Mesenchymal stem cell (in vitro differentiated cells and primary cell): Measurements from ENCODE around the gene ADGRE3.

ENCODE experiments used
- DNase-seq: peaks from one replicate; pipeline ENCODE4 v3.0.0-alpha.2; 2013
- H2AFZ ChIP-seq: one replicate; pipeline ENCODE4 v1.6.1; 2013; ENCODE audit warnings: low read depth, mild to moderate bottlenecking, control low read depth, inconsistent platforms, low read length, moderate library complexity
- H2AK5ac ChIP-seq: 2 replicates; pipeline ENCODE4 v1.6.1; 2013; ENCODE audit warnings: low read length, moderate library complexity, mild to moderate bottlenecking, inconsistent platforms; ENCODE audit not compliant: severe bottlenecking
- H2BK120ac ChIP-seq: one replicate; pipeline ENCODE4 v1.6.1; 2013; ENCODE audit warnings: low read depth, mild to moderate bottlenecking, inconsistent platforms, low read length, moderate library complexity
- H2BK12ac ChIP-seq, 2 experiments: one replicate each; pipeline ENCODE4 v1.6.1; 2013; ENCODE audit warnings: inconsistent platforms in 2 of 2, low read length in 2 of 2, mild to moderate bottlenecking in 2 of 2, moderate library complexity in 2 of 2, control low read depth in 1 of 2
- H2BK15ac ChIP-seq: one replicate; pipeline ENCODE4 v1.6.1; 2013; ENCODE audit warnings: mild to moderate bottlenecking, low read depth, inconsistent platforms; ENCODE audit not compliant: poor library complexity, severe bottlenecking
- H2BK5ac ChIP-seq: 2 replicates; pipeline ENCODE4 v1.6.1; 2013; ENCODE audit warnings: low read depth, mild to moderate bottlenecking, low read length, control low read depth, inconsistent platforms; ENCODE audit not compliant: poor library complexity, severe bottlenecking
- H3K14ac ChIP-seq, 2 experiments: one replicate each; pipeline ENCODE4 v1.6.1; 2013; ENCODE audit warnings: inconsistent platforms in 2 of 2, low read length in 2 of 2, control low read depth in 1 of 2, mild to moderate bottlenecking in 1 of 2, moderate library complexity in 1 of 2
- H3K18ac ChIP-seq, 2 experiments: one replicate each; pipeline ENCODE4 v1.6.1; 2013; ENCODE audit warnings: inconsistent platforms in 2 of 2, low read length in 2 of 2, control low read depth in 1 of 2, low read depth in 1 of 2, mild to moderate bottlenecking in 1 of 2
- H3K23ac ChIP-seq, 2 experiments: one replicate each; pipeline ENCODE4 v1.6.1; 2013; ENCODE audit warnings: inconsistent platforms in 2 of 2, low read length in 2 of 2, mild to moderate bottlenecking in 2 of 2, moderate library complexity in 2 of 2, control low read depth in 1 of 2
- H3K27ac ChIP-seq: 2 replicates; pipeline ENCODE4 v1.5.1; 2013; ENCODE audit warnings: mild to moderate bottlenecking, moderate library complexity, low read length, control low read depth, inconsistent platforms; ENCODE audit not compliant: poor library complexity, severe bottlenecking
- H3K27me3 ChIP-seq, 2 experiments: 2 replicates each; pipeline versions ENCODE4 v1.6.1 to v1.7.0; 2013; ENCODE audit warnings: low read length in 2 of 2, mild to moderate bottlenecking in 2 of 2, moderate library complexity in 2 of 2, control low read depth in 1 of 2, inconsistent platforms in 1 of 2; ENCODE audit not compliant: control insufficient read depth in 1 of 2, insufficient read depth in 1 of 2
- H3K36me3 ChIP-seq, 2 experiments: 2 replicates each; pipeline versions ENCODE4 v1.6.1 to v1.7.0; 2013; ENCODE audit warnings: low read length in 2 of 2, control low read depth in 1 of 2, inconsistent platforms in 1 of 2, low read depth in 1 of 2, mild to moderate bottlenecking in 1 of 2; ENCODE audit not compliant: insufficient read depth in 2 of 2, control insufficient read depth in 1 of 2
- H3K4ac ChIP-seq, 2 experiments: one replicate each; pipeline ENCODE4 v1.6.1; 2013; ENCODE audit warnings: inconsistent platforms in 2 of 2, low read length in 2 of 2, mild to moderate bottlenecking in 2 of 2, moderate library complexity in 2 of 2, control low read depth in 1 of 2, low read depth in 1 of 2
- H3K4me1 ChIP-seq: 2 replicates; pipeline ENCODE4 v1.6.1; 2013; ENCODE audit warnings: low read depth, low read length, control low read depth; ENCODE audit not compliant: control insufficient read depth, insufficient read depth
- H3K4me2 ChIP-seq: 2 replicates; pipeline ENCODE4 v1.6.1; 2013; ENCODE audit warnings: low read length, mild to moderate bottlenecking, inconsistent platforms; ENCODE audit not compliant: poor library complexity, severe bottlenecking
- H3K4me3 ChIP-seq, 2 experiments: 2 replicates each; pipeline versions ENCODE4 v1.5.1 to v1.7.0; 2013; ENCODE audit warnings: low read length in 2 of 2, mild to moderate bottlenecking in 2 of 2, control low read depth in 1 of 2, low read depth in 1 of 2; ENCODE audit not compliant: insufficient read depth in 1 of 2
- H3K79me1 ChIP-seq: replicated peaks from 2 replicates; pipeline ENCODE4 v1.6.1; 2013; ENCODE audit warnings: mild to moderate bottlenecking, control low read depth, low read length, inconsistent platforms; ENCODE audit not compliant: poor library complexity, severe bottlenecking
- H3K9ac ChIP-seq: 2 replicates; pipeline ENCODE4 v1.7.0; 2013; ENCODE audit warnings: mild to moderate bottlenecking, low read length, moderate library complexity
- H3K9me3 ChIP-seq: 2 replicates; pipeline ENCODE4 v1.7.0; 2013; ENCODE audit warnings: mild to moderate bottlenecking, low read length; ENCODE audit not compliant: control insufficient read depth
- H4K8ac ChIP-seq: one replicate; pipeline ENCODE4 v1.6.1; 2013; ENCODE audit warnings: inconsistent platforms, mild to moderate bottlenecking, low read length, moderate library complexity
- H4K91ac ChIP-seq: one replicate; pipeline ENCODE4 v1.6.1; 2013; ENCODE audit warnings: mild to moderate bottlenecking, low read length, inconsistent platforms
- WGBS: methylation state at CpG from one replicate; pipeline ENCODE4 v1.1.7; 2013; ENCODE audit warnings: mixed read lengths; 5-methylcytosine and 5-hydroxymethylcytosine counted together

The ADGRE3 gene

GRCh38 chr19:14582894-14583340, 91.7 kb downstream of the ADGRE3 start, which contains the start of gene CLEC17A:
TSS of gene CLEC17A (plus strand) at chr19:14583084. CDS start at chr19:14583161, 77 bp downstream.
- no peak within 1 kb of the TSS for H3K23ac ChIP-seq
- no peaks in the 10 kb centered on the region for H3K27me3 ChIP-seq
- H2AK5ac ChIP-seq, result no peak within 1 kb of the TSS
- no peak for DNase-seq
- 67% methylated on average over 4 of the region's 6 CpGs for WGBS
- no peak within 1 kb of the TSS for H3K4me2 ChIP-seq
- H2BK12ac ChIP-seq, result no peak within 1 kb of the TSS
- no peak within 1 kb of the TSS for H3K9ac ChIP-seq
- no peak within 1 kb of the TSS for H2BK120ac ChIP-seq
- H4K8ac ChIP-seq, result no peak within 1 kb of the TSS
- H3K18ac ChIP-seq, result no peak within 1 kb of the TSS
- H3K27ac ChIP-seq, result no peak within 1 kb of the TSS
- H3K14ac ChIP-seq, result no peak within 1 kb of the TSS
- H3K4ac ChIP-seq, result no peak within 1 kb of the TSS
- H2AFZ ChIP-seq, result no peak within 1 kb of the TSS
- H3K9me3 ChIP-seq, result no peaks in the 10 kb centered on the region
- no peaks in the 10 kb centered on the region for H3K79me1 ChIP-seq
- no peak within 1 kb of the TSS for H4K91ac ChIP-seq
- peaks cover 1% of the 10 kb centered on the region for H3K4me1 ChIP-seq
- H2BK5ac ChIP-seq, result no peak within 1 kb of the TSS
- H3K36me3 ChIP-seq, result no peaks in the 10 kb centered on the region
- H3K4me3 ChIP-seq, result no peak within 1 kb of the TSS
- H2BK15ac ChIP-seq, result no peak within 1 kb of the TSS

- Histone ChIP-seq H3K18ac (no peak overlapping the region), H3K4me1 (peaks cover 1% of the 10 kb centered on the region), H3K27me3 (no peaks in the 10 kb centered on the region), H3K36me3 (no peaks in the 10 kb centered on the region), H3K4ac (no peak overlapping the region), H3K79me1 (no peaks in the 10 kb centered on the region), H4K91ac (no peak overlapping the region), H2AFZ (no peak overlapping the region), H3K4me3 (no peak overlapping the region), H3K4me2 (no peak overlapping the region), H2BK120ac (no peak overlapping the region), H3K27ac (no peak overlapping the region), H2BK5ac (no peak overlapping the region), H3K9ac (no peak overlapping the region), H2BK15ac (no peak overlapping the region), H3K23ac (no peak overlapping the region), H4K8ac (no peak overlapping the region), H2AK5ac (no peak overlapping the region), H3K14ac (no peak overlapping the region), H2BK12ac (no peak overlapping the region), H3K9me3 (no peaks in the 10 kb centered on the region)
- 81% methylated on average over 6 of the region's 6 CpGs for WGBS
- DNase-seq, result no peak
Measured at GRCh38 chr19:14580623-14581237, 93.9 kb downstream of the ADGRE3 start.

GRCh38 chr19:14577885-14578427, 96.7 kb downstream of the ADGRE3 start:
- Histone ChIP-seq H2BK5ac (no peak overlapping the region), H3K18ac (no peak overlapping the region), H4K8ac (no peak overlapping the region), H3K4ac (no peak overlapping the region), H3K4me2 (no peak overlapping the region), H2BK12ac (no peak overlapping the region), H3K23ac (no peak overlapping the region), H3K36me3 (no peaks in the 10 kb centered on the region), H3K9ac (no peak overlapping the region), H3K14ac (no peak overlapping the region), H2AK5ac (no peak overlapping the region), H2BK15ac (no peak overlapping the region), H3K27me3 (no peaks in the 10 kb centered on the region), H3K79me1 (no peaks in the 10 kb centered on the region), H3K9me3 (no peaks in the 10 kb centered on the region), H4K91ac (no peak overlapping the region), H2BK120ac (no peak overlapping the region), H3K4me1 (peaks cover 1% of the 10 kb centered on the region), H3K27ac (no peak overlapping the region), H2AFZ (no peak overlapping the region), H3K4me3 (no peak overlapping the region)
- WGBS, result 68% methylated on average over 5 of the region's 6 CpGs
- DNase-seq, result no peak

- H3K4me1 ChIP-seq, result peaks cover 2% of the 10 kb centered on the region
- no peak overlapping the region for H4K91ac ChIP-seq
- no peak overlapping the region for H3K9ac ChIP-seq
- H3K4ac ChIP-seq, result no peak overlapping the region
- H2AK5ac ChIP-seq, result no peak overlapping the region
- no peak overlapping the region for H2BK120ac ChIP-seq
- H3K14ac ChIP-seq, result no peak overlapping the region
- no peak overlapping the region for H2BK15ac ChIP-seq
- H4K8ac ChIP-seq, result no peak overlapping the region
- H3K4me3 ChIP-seq, result no peak overlapping the region
- no peaks in the 10 kb centered on the region for H3K9me3 ChIP-seq
- no peak overlapping the region for H3K18ac ChIP-seq
- no peak for DNase-seq
- H2BK5ac ChIP-seq, result no peak overlapping the region
- H3K23ac ChIP-seq, result no peak overlapping the region
- H3K4me2 ChIP-seq, result no peak overlapping the region
- H3K27me3 ChIP-seq, result no peaks in the 10 kb centered on the region
- H3K27ac ChIP-seq, result no peak overlapping the region
- H3K36me3 ChIP-seq, result no peaks in the 10 kb centered on the region
- no peak overlapping the region for H2AFZ ChIP-seq
- WGBS, result 90% methylated on average over 4 of the region's 5 CpGs
- no peak overlapping the region for H2BK12ac ChIP-seq
- no peaks in the 10 kb centered on the region for H3K79me1 ChIP-seq
Measured at GRCh38 chr19:14577264-14577663, 97.4 kb downstream of the ADGRE3 start.
